GM19395 (cell line): ENCODE results near the gene SORD.
"Not testable (repeated sequence)": the region's sequence is repeated elsewhere in the genome, so short reads cannot be mapped to it uniquely, and the experiment has no call there.

Experiments
- ATAC-seq: cut with Tn5 transposase; IDR thresholded peaks from one replicate; pipeline ENCODE4 v1.9.1; 2021; ENCODE audit warnings: mild to moderate bottlenecking, moderate library complexity; ENCODE audit not compliant: unreplicated experiment

Gene SORD

DNA sequence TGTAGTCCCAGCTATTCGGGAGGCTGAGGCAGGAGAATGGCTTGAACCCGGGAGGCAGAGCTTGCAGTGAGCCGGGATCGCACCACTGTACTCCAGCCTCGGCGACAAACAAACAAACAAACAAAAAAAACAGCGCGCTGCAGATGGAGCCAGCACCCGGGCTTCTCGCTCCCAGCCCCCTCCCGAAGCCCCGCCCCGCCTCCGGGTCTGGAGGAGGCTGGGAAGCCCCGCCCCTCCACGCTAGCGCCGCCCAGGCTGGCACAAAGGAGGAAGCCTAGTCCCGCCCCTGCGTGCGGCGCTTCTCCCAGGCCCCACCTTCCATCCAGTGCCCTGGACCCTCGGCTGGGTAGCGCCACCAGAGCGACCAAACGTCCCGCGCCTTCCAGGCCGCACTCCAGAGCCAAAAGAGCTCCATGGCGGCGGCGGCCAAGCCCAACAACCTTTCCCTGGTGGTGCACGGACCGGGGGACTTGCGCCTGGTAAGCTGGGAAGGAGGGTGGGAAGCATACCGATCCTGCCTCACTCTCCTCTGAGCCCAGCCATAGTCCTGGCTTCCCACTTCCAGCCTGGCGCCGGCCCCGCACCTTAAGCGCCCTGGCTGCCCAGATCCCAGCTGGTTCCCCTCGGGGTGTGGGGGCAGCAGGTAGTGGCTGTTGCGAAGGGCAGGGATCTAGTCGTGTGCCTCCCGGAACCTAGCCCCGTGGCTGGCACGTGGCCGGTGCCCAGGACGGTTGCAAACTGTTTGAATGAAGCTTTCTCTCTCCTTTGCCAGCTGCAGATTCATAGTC is at the start of gene SORD:
TSS of gene SORD (plus strand) at position 325 of the 788 bp plus-strand sequence. CDS start at position 414, 89 bp downstream.
- peak; percentile 94 for ATAC-seq

- ATAC-seq: not testable (repeated sequence)
These were observed 46.8 kb upstream of the SORD start for GRCh38 chr15:44976183-44976582.

DNA sequence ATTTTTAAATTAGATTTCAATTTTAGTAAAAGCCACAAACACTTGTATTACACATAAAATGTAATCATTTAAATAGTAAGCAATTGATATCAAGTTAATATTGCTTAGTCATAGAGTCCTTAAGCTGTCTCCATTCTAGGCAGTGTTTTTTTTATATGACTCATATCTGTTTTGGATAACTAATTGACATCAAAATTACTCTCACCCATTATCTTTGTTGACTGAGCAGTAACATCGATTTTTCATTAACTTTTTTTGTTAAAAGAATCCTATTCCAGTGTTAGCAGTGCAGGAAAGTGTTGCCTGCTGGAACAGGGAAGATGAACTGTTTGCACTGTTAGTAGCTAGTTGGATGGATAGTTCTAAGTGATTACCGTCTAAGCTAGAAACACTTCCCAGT is 45.2 kb upstream of the SORD start:
- not testable (repeated sequence) for ATAC-seq

DNA sequence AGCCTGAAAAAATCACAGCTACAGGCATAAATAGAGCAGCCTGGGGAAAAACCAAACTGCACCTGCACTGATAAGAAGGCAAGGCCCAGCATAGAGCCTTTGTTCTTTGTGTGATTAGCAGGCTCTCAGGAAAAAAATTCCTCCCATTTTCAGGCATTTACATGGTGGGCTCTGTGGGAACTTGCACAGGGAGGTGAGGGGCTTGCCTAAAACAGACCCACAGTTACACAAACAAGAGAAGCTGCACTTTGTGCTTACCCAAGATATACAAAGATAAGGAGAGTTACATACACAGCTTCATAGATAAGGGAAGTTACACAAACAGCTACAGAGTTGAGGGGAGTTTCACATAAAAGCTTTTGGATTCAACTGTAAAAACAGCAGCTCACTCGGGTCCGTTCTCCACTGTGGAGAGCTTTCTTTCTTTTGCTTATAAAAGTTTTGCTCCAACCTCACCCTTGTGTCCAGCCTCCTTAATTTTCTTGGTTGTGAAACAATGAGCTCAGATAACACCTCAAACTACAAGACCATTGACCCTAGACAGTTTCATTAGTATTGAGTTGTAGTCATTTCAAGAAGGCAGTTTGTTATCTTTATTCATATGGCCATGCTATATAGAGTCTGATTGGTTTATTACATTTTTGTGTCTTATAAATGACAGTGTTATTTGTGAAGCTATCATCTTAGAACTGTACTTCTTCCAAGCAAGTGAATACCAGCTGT is 43.2 kb upstream of the SORD start:
- not testable (repeated sequence) for ATAC-seq

GRCh38 chr15:44984144-44984543 is 38.9 kb upstream of the SORD start:
- ATAC-seq: not testable (repeated sequence)

GRCh38 chr15:44986346-44987055 is 36.5 kb upstream of the SORD start:
- ATAC-seq: not testable (repeated sequence)

GRCh38 chr15:44987711-44988110 is 35.3 kb upstream of the SORD start:
- not testable (repeated sequence) for ATAC-seq

- not testable (repeated sequence) for ATAC-seq
These were observed 34.7 kb upstream of the SORD start for GRCh38 chr15:44988184-44988869.

- not testable (repeated sequence) for ATAC-seq
These were observed 34.1 kb upstream of the SORD start for GRCh38 chr15:44988870-44989219.

GRCh38 chr15:44997632-44998031 is 25.4 kb upstream of the SORD start:
- not testable (repeated sequence) for ATAC-seq

- no peak for ATAC-seq
These were observed 23.9 kb upstream of the SORD start for GRCh38 chr15:44999105-44999504.

DNA sequence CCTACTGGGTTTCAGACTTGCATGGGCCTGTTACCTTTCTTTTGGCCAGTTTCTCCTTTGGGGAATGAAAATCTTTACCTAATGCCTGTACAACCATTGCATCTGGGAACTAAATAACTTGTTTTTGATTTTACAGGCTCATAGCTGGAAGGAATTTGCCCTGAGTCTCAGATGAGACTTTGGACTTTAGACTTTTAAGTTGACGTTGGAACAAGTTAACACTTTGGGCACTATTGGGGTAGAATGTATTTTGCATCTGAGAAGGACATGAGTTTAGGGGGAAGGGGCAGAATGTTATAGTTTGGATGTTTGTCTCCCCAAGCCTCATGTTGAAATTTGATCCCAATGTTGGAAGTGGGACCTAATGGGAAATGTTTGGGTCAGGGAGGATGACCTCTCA is 21.8 kb upstream of the SORD start:
- not testable (repeated sequence) for ATAC-seq

DNA sequence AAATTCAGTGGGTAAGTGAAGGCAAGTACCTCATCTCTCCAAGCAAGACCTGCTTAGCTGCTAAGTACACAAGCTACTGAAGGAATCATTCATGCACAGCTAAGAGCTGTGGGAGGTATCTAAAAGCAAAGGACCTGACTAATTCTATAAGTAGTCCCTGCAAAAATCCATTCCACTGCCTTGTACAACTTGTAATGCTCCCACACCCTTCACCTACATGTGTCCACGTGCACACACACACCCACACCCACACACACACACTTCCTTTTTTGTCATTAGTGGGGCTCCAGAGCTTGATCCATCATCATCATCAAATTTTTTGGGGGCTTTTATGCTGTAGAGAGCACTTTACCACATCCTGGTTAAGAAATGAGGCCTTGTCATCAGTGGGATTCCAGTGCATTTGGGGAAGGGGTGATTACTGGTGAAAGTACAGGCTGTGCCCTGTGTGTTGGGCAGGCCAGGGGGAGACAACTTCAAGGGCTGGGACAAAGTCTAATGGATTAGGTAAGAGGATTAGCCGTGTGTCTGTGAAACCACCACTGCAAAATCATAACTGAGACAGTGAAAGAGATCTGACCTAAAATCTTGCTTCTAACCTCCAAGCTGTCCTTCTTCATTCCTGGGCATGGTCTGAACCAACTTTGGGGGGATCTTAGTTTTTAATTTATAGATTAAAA is 19.1 kb upstream of the SORD start:
- ATAC-seq: not testable (repeated sequence)

DNA sequence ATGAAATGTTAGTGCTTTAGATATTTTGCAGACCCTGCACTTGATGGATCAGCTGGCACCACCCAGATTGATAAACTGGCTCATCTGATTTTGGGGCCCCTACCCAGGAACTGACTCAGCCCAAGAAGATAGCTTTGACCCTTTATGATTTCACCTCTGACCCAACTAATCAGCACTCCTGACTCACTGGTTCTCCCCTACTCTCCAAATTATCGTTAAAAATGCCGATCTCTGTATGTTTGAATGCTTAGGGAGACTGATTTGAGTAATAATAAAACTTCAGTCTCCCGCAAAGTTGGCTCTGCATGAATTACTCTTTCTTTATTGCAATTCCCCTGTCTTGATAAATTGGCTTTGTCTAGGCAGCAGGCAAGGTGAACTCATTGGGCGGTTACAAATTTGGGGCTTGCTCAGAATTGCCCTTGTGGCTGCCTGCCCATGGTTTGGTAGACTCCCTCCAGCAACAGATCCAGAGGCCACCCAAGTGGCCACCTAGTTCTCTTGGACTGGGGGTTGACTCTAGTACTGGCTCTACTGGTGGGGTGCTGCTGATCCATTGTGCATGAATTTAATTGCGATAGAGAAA is 18.3 kb upstream of the SORD start:
- not testable (repeated sequence) for ATAC-seq

- no peak for ATAC-seq
These were observed 13.9 kb upstream of the SORD start for GRCh38 chr15:45009046-45009445.

DNA sequence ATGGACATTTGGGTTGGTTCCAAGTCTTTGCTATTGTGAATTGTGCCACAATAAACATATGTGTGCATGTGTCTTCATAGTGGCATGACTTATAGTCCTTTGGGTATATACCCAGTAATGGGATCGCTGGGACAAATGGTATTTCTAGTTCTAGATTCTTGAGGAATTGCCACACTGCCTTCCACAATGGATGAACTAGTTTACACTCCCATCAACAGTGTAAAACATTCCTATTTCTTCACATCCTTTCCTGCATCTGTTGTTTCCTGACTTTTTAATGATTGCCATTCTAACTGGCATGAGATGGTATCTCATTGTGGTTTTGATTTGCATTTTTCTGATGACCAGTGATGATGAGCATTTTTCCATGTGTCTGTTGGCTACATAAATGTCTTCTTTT is 7.9 kb upstream of the SORD start:
- ATAC-seq: not testable (repeated sequence)

GRCh38 chr15:45020222-45020900 is 2.6 kb upstream of the SORD start:
- not testable (repeated sequence) for ATAC-seq

- ATAC-seq: not testable (repeated sequence)
These were observed 2.1 kb upstream of the SORD start for GRCh38 chr15:45020901-45021259.

- ATAC-seq: no peak
These were observed 1.6 kb upstream of the SORD start for GRCh38 chr15:45021348-45021747.
